Keratinocyte (primary cell): ENCODE measurements around the gene CTCF. TPM values are rescaled to one million over a fixed set of nuclear protein-coding genes. Genes with fewer than 3 reads are reported as not detected.

Experiments
- DNase-seq: peaks from one replicate; pipeline ENCODE4 v3.0.0-alpha.2; 2011; ENCODE audit warnings: low read depth, missing footprints, low spot score
- FAIRE-seq: peaks from 2 replicates; lab custom pipeline; 2011; peaks lifted over from hg19 to GRCh38; lab: Jason Lieb, UNC
- H2AFZ ChIP-seq: 2 replicates; pipeline ENCODE4 v1.6.0; 2012; ENCODE audit warnings: low read length, control low read depth, inconsistent platforms; ENCODE audit not compliant: control insufficient read depth
- H3K27ac ChIP-seq: 2 replicates; pipeline ENCODE4 v1.5.1; 2011; ENCODE audit warnings: low read length; ENCODE audit not compliant: control insufficient read depth, insufficient read depth
- H3K27me3 ChIP-seq: 3 replicates; pipeline ENCODE4 v1.6.0; 2011; ENCODE audit warnings: low read length; ENCODE audit not compliant: control insufficient read depth, insufficient read depth; ENCODE audit errors: extremely low read depth
- H3K36me3 ChIP-seq, 2 experiments: 2 replicates in 1 of 2; 3 replicates in 1 of 2; pipeline ENCODE4 v1.5.1; 2011; ENCODE audit warnings: low read length in 2 of 2, mild to moderate bottlenecking in 1 of 2; ENCODE audit not compliant: control insufficient read depth in 2 of 2, insufficient read depth in 2 of 2; ENCODE audit errors: extremely low read depth in 1 of 2
- H3K4me1 ChIP-seq: 3 replicates; pipeline ENCODE4 v1.5.1; 2011; ENCODE audit warnings: low read length; ENCODE audit not compliant: control insufficient read depth, insufficient read depth; ENCODE audit errors: extremely low read depth
- H3K4me2 ChIP-seq: 3 replicates; pipeline ENCODE4 v1.6.0; 2011; ENCODE audit warnings: low read depth, low read length; ENCODE audit not compliant: control insufficient read depth, insufficient read depth; ENCODE audit errors: extremely low read depth
- H3K4me3 ChIP-seq, 3 experiments: fragments of 200-600 bp in 1 of 3; sonication (generic) in 1 of 3; 2 replicates in 2 of 3; 3 replicates in 1 of 3; pipeline ENCODE4 v1.5.1; 2011 to 2016; ENCODE audit warnings: low read length in 3 of 3, mild to moderate bottlenecking in 3 of 3, control low read depth in 2 of 3, inconsistent platforms in 1 of 3, low read depth in 1 of 3, mixed read lengths in 1 of 3, mixed run types in 1 of 3, moderate library complexity in 1 of 3; ENCODE audit not compliant: control insufficient read depth in 2 of 3, insufficient read depth in 2 of 3; ENCODE audit errors: extremely low read depth in 1 of 3
- H3K79me2 ChIP-seq: 2 replicates; pipeline ENCODE4 v1.6.0; 2012; ENCODE audit warnings: low read length; ENCODE audit not compliant: control insufficient read depth, insufficient read depth
- H3K9ac ChIP-seq: 3 replicates; pipeline ENCODE4 v1.6.0; 2011; ENCODE audit warnings: low read length; ENCODE audit not compliant: control insufficient read depth, insufficient read depth; ENCODE audit errors: extremely low read depth
- H3K9me1 ChIP-seq: 3 replicates; pipeline ENCODE4 v1.6.0; 2011; ENCODE audit warnings: low read length; ENCODE audit not compliant: control insufficient read depth, insufficient read depth; ENCODE audit errors: extremely low read depth
- H3K9me3 ChIP-seq: 2 replicates; pipeline ENCODE4 v1.5.1; 2012; ENCODE audit warnings: low read depth, low read length; ENCODE audit not compliant: control insufficient read depth
- H4K20me1 ChIP-seq: 3 replicates; pipeline ENCODE4 v1.6.0; 2011; ENCODE audit warnings: low read length; ENCODE audit not compliant: control insufficient read depth, insufficient read depth; ENCODE audit errors: extremely low read depth
- CTCF ChIP-seq, 3 experiments: IDR thresholded peaks in 1 of 3; conservative IDR thresholded peaks in 1 of 3; optimal IDR thresholded peaks in 1 of 3; 2 replicates in 2 of 3; 3 replicates in 1 of 3; pipeline versions ENCODE3 to v1.5.1; 2011; ENCODE audit warnings: low read length in 3 of 3, mild to moderate bottlenecking in 3 of 3, moderate library complexity in 2 of 3, control low read depth in 1 of 3, inconsistent platforms in 1 of 3; ENCODE audit not compliant: insufficient read depth in 2 of 3; ENCODE audit errors: extremely low read depth in 1 of 3
- EZH2 ChIP-seq: IDR thresholded peaks from one replicate; pipeline ENCODE4 v1.6.1; 2012; ENCODE audit warnings: inconsistent platforms, mild to moderate bottlenecking, low read length, moderate library complexity
- dilution Hi-C: fragments of 300-500 bp; cut with MboI; formaldehyde crosslinking; loops from one replicate; pipeline ENCODE4 v1.7.0; 2020; ENCODE audit warnings: low sequenced_read_pairs; ENCODE audit not compliant: extremely low pct_ligation_motif_present
- polyA plus RNA-seq, 5 experiments: library from polyadenylated mRNA; depleted of rRNA in 3 of 5; stranded (reverse) in 3 of 5; stranded (forward) in 1 of 5; unstranded in 1 of 5; fragments of >200 nt; gene quantifications; 1 replicate in 1 of 5; 2 replicates in 3 of 5; 3 replicates in 1 of 5; pipeline versions ENCODE4 v1.2.1 to v1.2.3, GENCODE V29; 2011 to 2012; ENCODE audit warnings: missing spikeins in 2 of 5, low read depth in 1 of 5, low replicate concordance in 1 of 5

The CTCF gene
- polyA plus RNA-seq, 1 donor (not counting 4 experiments of a cell fraction or from before 2014, with no cell fraction given) = 21.4 TPM

- H3K4me1 ChIP-seq = peaks cover under 1% of the 10 kb centered on the region
- H3K79me2 ChIP-seq = no peaks in the 10 kb centered on the region
- H3K9ac ChIP-seq = no peak overlapping the region
- no peak overlapping the region for H3K27ac ChIP-seq
- H3K4me3 ChIP-seq = no peak overlapping the region
- DNase-seq (no peak), FAIRE-seq (no peak)
- TF ChIP-seq CTCF (optimal IDR thresholded peaks at IDR 0.05 in 1 of 3, IDR thresholded peaks at IDR 0.05 in 1 of 3, conservative IDR thresholded peaks at IDR 0.05 in 1 of 3; ENCODE audit: extremely low read depth in 1 of 3, insufficient read depth in 2 of 3, low read length in 3 of 3) (no peak), EZH2 (no peak)
- H3K36me3 ChIP-seq = peaks cover 17 to 20% of the 10 kb centered on the region in 2 experiments
- peaks cover under 1% of the 10 kb centered on the region for H3K9me1 ChIP-seq
- no peak overlapping the region for H2AFZ ChIP-seq
- no peaks in the 10 kb centered on the region for H3K9me3 ChIP-seq
- dilution Hi-C loops = no loop called here
- H3K4me2 ChIP-seq = no peak overlapping the region
- no peaks in the 10 kb centered on the region for H4K20me1 ChIP-seq
- H3K27me3 ChIP-seq = no peaks in the 10 kb centered on the region
Observed at GRCh38 chr16:67636713-67637112, 74.4 kb downstream of the CTCF start.

- Histone ChIP-seq H2AFZ (no peak overlapping the region), H3K27me3 (no peaks in the 10 kb centered on the region), H3K9me1 (peaks cover 3% of the 10 kb centered on the region), H3K79me2 (no peaks in the 10 kb centered on the region), H3K9ac (no peak overlapping the region), H4K20me1 (no peaks in the 10 kb centered on the region), H3K36me3 (peaks cover 15 to 16% of the 10 kb centered on the region in 2 experiments), H3K4me1 (peaks cover 5% of the 10 kb centered on the region), H3K9me3 (no peaks in the 10 kb centered on the region), H3K4me2 (no peak overlapping the region), H3K27ac (no peak overlapping the region), H3K4me3 (no peak overlapping the region)
- FAIRE-seq = no peak
- dilution Hi-C loops = no loop called here
- no peak for TF ChIP-seq CTCF (optimal IDR thresholded peaks at IDR 0.05 in 1 of 3, IDR thresholded peaks at IDR 0.05 in 1 of 3, conservative IDR thresholded peaks at IDR 0.05 in 1 of 3; ENCODE audit: extremely low read depth in 1 of 3, insufficient read depth in 2 of 3, low read length in 3 of 3)
- no peak for TF ChIP-seq EZH2
- DNase-seq = no peak
Observed at GRCh38 chr16:67637625-67638024, 75.3 kb downstream of the CTCF start.
